Loucy (cell line): Measurements from ENCODE around the gene SPI1.

ENCODE experiments used
- CTCF ChIP-seq: fragments of 200-600 bp; sonication (generic); conservative IDR thresholded peaks from 2 replicates; pipeline ENCODE4 v1.5.1; 2014; ENCODE audit warnings: mild to moderate bottlenecking, antibody characterized with exemption, low read length
- EZH2phosphoT487 ChIP-seq: fragments of 200-600 bp; IDR thresholded peaks from 2 replicates; pipeline ENCODE4 v1.6.1; 2018; ENCODE audit warnings: antibody characterized with exemption, mild to moderate bottlenecking, moderate library complexity, borderline replicate concordance

- TF ChIP-seq CTCF (no peak), EZH2phosphoT487 (no peak)
Observed at GRCh38 chr11:47388697-47389576, 10.6 kb upstream of the SPI1 start.
